SIG-M5 treated with dmso at 0.1 percent for 504 hours (cell line): ENCODE results near the gene TOP2B.
A peak's percentile ranks its signal among the peaks of the same experiment; 100 is the strongest.

Source experiments
- DNase-seq: peaks from one replicate; lab custom pipeline; 2025; ENCODE audit not compliant: unreplicated experiment; lab: John Stamatoyannopoulos, UW

Gene TOP2B

DNA sequence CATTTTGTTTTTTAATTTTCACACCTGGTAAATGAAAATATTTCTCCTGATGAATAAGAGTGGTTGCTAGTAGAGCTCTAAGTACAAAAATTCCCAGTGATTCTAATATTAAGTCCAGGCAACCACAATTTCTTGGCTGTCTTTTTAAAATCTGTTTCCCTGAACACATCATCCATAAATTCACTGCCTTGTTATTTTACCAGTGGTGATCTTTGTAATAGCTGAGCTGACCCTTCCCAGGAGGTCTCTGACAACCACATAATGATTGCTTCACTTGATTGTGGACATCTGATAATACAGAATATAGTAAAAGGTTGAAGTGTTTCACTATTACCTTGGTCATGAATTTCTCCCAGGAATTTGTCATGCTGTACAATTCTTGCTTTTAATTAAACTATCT is 13.9 kb upstream of the TOP2B start:
- no peak for DNase-seq

DNA sequence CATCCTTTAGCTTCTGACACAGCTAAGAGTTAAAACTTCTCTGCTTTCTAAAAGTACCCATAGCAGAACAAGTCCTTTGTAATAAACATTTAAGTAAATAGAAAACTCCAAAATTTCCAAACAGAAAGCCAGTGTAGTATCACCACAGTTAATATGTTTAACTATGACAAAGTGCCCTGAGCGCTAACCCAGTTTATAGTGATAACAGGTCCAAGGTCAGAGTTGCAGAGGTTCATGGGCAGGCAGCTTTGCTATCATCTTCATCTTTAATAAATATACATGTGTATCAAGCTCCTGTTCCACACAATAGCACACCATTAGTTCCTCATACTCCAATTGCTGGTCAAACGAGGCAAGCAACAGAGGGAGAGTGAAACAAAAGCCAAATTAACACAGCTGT is 12.4 kb upstream of the TOP2B start:
- no peak for DNase-seq

DNA sequence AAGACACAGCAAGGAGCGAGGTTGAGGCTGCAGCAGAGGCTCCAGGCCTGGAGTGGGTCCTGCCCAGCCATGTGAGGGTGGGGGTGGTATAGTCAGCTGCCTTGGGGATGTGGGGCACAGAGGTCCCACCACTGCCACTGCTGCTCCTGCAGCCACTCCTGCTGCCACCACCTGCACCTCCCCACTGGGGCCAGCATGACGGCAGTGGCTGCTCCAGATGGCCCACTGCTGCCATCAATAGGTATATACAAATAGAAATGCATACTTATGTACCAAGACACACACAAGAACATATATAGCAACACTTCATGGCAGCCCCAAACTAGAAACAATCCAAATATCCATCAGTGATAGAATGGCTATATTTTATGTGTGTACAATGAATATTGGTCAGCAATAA is 10.0 kb upstream of the TOP2B start:
- DNase-seq, result no peak

DNA sequence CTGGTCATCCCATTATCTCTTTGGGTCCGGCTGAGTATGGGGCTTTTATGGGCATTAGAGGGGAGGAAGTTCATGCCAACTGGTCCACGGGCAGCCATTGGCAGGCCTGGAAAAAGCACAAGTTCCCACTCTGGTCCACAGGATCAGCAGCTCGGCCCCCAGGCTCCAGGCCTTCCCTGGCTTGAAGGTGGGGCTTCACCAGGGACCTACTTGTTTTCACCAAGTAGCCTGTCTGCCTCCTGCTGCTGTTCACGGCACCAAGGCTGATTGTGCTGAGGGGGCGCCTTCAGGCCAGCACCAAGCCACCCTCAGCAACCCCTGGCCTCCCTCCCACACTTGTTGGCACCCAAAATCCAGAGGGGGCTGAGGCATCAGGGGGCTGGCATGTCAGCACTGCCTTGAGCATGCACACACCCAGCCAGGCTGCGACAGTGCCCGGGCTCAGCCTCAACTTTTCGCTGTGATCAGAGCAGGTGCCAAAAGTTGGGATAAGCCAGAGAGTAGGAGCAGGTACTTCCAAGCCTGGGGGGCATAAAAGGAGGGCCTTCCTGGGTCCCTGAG is 9.1 kb upstream of the TOP2B start:
- DNase-seq, result no peak

DNA sequence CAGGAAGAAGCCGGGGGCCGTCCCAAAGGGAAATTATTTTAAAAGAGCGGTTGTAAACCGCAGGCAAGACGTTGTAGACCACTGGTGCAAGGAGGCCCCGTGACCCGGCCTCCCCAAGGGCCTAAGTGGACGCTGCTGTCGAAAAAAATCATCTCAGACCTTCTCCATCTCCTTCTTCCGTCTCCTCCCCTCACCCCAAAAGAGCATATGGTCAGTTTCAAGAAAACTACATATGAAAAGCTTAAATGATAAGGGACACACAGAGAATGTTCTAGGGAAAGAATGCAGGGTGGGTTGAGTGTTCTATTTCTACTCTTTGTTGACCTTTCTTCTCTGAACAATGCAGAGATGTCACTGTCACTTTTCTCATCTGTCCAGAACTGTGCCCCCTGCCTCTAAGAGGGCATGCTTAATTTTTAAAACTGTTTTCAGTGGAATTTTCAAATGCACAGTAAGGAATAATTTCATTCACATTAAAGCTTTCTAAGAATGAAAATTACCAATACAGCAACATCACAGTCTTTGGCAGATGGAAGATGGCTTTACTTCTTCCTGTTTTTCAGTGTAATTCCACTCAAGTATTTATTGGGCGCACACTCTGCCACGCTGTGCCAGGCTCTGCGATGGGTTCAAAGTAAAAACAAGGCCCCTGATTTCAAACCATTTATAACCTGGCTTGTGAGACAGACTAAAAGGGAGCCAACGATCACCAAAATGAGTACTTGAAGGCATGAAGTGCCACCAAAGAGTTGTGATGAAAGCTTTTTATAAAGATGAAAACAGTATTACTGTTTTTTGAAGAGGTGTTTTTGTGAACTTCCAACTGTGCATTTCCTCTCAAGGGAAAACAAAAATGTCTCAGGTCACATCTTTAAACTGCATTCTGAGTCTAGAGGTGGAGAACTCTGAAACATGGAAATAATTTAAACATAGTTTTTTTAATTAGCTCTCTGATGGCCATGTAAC is 891 bp upstream of the TOP2B start:
- peak; percentile 84 for DNase-seq

DNA sequence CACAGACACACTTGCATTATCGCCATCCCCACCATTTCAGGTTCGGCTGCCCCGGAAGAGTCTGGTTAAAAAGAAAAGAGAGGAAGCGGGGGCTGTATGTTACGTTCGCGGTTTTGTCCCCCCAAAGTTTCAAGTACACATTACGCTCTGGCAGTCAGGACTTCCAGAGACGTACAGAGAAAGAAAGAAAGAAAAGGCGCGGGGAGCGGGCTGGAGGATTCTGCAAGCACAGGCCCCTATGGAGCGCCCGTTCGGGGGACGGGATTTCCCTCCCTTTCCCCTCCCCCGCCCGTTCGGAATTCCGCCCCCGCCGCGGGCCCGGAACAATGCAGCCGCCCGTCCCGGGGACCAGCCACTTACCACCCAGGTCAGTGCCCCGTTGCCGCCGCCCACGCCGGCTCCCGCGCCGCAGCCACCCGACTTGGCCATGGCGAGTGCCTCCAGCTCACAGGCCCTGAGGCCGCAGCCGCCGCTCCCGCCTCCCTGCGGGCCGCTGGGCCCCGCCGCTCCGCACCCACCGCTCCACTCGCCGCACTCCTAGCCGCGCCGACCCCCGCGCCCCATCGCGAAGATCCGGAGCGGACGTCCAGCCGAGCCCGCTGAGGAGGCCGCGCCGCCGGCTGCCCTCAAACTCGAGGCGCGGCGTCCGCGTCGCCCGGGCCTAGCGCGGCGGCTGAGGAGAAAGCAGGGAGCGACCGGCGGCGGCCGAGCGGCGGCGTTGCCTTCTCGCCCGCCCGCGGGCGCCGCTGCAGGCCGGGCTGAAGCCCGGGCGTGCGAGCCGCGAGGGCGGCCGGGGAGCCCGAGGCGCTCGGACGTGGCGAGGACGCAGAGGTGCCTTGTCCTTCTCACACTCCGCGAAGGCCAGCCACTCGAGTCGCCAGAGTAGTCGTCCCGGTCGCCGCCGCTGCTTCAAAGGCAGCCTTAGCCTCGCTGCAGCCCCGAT is 567 bp downstream of the TOP2B start:
- peak; percentile 63 for DNase-seq

DNA sequence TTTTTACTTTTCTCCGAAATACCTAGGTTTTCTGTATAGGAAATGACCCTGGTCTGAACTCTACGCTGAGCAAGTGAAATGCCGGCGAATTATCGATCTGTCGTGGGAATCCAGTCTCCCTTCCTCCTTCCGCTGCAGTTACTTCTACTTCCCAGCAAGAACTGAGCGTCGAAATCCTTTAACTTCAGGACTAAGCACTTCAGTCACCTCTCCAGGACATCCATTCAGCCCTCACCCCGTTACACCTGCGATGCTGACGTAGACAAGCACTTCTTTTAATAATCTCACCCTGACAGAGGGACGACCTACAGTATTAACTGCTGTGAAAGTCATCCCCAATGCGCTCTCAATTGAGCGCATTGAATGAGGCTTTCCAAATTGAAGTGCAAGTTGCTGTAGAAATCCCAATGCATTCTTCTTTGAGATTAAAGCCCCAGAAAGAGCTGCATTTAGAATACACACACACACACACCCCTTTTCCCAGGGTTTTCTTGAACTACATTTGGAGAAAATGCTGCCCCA is 1.3 kb downstream of the TOP2B start:
- peak; percentile 81 for DNase-seq

DNA sequence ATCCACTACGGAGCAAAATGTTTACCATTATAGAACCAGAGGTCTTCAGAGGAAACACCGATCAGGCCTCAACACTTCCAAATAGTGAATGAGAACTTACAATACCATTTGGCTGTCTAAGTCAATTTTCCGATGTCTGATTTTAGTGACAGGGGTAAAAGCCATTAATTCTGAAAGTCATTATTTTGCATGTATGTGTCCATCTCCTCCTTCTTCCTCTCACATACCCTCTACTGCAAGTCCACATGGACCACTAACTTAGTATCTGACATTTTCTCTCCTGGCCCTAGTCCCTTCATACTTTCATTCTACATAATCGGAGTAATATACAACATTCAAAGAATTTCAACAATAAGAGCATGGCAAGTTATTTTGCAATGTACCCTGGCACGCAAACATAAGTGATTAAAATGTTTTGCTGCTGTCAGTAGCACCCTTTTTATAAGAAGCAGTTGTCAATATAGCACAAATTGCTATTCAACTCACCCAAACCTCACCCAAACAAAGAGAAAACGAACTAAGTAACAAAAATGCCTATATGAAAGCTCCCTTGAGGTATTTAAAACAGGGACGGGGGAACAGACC is 1.9 kb downstream of the TOP2B start:
- no peak for DNase-seq

DNA sequence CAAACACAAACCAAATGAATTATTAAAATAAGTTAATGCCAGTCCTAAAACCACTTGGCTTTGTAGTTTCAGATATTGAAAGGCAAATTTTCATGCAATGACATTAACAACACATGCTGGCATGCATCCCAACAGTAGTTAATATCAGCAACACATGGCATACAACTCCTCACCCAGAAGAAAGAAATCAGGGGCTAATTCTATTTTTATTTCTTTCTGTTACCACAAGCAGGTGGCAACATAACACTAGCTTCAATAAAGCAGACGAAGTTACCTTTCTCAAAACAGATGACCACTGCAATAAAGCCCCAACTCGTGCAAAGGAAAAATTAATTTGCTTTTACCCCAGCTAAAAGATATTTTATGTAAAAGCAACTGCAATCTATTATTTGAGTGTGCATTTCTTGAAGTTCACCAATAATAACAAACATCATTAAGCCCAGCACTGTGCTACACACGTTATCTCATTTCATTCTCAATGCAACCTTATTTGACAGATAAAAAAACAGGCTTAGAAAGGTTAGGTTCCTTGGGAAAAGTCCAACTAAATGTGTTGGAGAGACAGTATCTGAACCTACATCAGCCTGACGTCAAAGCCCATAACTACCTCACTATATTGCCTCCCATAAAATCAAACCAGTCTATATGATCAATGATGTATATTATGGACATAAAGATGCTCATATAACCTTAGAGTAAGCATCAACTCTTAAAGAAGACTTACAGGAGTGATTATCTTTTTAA is 2.8 kb downstream of the TOP2B start:
- no peak for DNase-seq

DNA sequence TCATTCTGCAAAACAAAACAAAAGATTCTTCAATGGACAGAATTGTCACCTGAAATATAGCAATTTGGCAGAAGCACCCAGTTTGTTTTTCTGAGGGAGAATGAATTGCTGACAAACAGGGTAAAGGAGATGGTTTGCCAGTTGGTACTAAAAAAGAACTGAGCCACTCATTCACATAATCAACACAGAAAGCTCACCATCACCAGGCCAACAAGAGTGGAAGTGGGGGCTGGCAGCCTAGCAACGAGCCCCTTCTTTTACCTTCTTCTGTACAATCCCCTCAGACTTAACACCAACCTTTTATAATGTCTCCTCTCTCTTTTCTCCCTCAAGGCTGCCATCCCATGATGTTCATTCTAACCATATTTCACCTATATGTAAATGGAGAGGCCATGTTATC is 5.9 kb downstream of the TOP2B start:
- no peak for DNase-seq

DNA sequence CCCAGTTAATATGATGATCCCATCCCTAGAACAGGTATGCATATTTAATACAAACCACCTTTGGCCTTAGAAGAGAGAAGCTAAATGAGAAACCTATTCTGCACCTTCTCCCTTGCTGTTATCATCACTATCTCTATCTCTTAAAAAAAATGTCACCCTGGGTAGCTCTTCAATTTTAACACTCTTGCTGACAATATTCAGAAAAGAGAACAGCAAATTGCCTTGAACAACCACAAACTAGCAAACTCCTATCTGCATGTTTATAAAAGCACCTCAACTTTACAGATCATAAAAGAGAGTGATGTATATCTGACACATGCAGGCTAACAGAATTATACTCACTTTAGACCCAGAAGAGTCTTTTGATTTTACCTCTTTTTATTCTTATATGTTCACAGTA is 7.4 kb downstream of the TOP2B start:
- DNase-seq, result no peak

DNA sequence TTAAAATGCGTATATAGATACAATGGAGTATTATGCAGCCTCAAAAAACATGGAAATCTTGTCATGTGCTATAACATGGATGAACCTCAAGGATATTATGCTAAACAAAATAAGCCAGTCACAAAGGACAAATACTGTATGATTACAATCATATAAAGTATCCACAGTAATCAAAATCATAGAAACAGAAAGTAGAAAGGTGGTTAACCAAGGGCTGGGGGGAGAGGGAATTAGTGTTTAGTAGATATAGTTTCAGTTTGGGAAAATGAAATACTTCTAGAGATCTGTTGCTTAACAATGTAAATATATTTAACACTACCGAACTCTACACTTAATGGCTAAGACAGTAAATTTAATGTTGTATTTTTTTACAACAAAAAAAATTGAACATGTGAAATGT is 9.0 kb downstream of the TOP2B start:
- no peak for DNase-seq

DNA sequence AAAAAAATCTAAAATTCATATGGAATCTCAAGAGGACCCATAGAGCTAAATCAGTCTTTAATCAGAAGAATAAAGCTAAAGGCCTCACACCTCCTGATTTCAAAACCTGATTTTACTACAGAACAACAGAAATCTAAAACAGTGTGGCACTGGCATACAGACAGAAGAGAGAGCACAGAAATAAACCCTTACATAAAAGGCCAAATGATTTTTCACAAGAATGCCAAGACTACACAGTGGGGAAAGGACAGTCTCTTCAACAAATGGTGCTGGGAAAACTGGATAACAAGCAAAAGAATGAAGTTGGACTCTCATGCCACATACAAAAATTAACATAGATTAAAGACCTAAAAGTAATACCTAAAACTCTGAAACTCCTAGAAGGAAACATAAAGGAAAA is 10.1 kb downstream of the TOP2B start:
- no peak for DNase-seq

DNA sequence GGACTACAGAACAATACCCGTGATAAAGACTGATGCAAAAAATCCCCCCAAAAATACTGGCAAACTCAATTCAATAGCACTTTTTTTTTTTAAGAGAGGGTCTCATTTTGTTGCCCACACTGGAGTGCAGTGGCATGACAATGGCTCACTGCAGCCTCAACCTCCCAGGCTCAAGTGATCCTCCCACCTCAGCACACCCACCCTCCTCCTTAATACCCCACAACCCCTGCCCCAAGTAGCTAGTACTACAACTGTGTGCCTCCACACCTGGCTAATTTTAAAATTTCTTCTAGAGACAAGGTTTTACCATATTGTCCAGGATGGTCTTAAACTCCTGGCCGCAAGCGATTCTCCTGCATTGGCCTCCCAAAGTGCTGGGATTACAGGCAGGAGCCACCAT is 11.4 kb downstream of the TOP2B start:
- no peak for DNase-seq

DNA sequence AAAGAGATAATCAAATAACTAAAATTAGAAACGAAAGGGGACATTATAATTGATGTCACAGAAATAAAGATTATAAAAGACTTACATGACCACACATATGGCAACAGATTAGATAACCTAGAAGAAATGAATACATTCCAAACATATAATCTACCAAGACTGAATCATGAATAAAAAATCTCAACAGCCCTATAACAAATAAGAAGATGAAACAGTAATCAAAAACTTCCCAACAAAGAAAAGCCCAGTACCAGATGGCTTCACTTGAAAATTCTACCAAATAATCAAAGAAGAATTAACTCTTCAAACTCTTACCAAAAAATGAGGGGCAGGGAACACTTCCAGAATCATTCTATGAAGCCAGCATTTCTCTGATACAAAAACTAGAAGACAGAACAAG is 11.8 kb downstream of the TOP2B start:
- no peak for DNase-seq

DNA sequence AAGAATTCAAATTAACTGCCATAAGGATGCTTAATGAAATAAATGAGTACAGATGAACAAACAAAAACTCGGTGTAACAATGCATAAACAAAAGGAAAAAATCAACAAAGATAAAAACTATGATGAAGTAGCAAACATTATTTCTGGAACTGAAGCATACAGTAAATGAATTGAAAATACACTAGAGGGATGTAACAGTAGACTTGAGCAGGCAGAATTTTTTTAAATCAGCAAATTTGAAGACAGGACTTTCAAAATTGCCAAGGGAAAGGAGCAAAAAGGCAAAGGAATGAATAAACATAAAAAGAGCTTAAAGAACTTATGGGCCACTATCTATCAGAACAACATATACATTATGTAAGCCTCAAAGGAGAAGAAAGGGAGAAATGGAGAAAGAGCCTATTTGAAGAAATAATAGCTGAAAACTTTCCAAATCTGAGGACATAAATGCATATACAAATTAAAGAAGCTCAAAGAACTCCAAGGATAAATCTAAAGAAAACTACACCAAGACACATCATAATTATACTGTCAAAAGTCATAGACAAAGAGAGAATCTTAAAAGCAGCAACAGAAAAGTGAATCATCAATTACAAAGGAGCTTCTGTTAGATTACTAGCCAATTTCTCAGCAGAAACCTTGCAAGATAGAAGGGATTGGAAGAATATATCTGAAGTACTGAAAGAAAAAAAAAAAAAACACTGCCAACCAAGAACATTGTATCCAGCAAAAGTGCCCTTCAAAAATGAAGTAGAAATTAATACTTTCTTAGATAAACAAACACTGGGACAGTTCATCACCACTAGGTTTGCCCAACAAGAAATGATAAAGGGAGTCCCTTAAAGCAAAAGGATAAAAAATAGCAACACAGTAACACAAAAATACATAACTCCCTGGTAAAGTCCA is 15.5 kb downstream of the TOP2B start:
- DNase-seq, result no peak

DNA sequence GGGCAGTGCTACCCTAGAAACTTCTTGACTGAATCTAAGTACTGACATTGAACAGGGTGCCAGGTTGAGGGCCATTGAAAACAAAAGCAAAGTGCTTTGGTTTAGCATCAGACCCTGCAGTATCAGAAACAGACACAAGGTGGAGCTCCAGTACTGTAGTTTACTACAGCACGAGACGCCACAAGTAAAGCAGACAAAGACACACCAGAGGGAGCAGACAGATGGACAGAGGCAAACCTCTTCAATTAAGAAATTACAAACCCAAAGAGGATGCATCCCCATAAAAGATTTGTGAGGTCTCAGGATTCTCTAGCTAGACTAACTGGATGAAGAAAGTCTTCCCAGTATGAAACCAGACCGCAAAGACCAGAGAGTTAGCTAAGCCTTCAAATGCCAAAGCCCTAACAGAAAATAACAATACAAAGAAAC is 16.6 kb downstream of the TOP2B start:
- DNase-seq, result peak; percentile 89

DNA sequence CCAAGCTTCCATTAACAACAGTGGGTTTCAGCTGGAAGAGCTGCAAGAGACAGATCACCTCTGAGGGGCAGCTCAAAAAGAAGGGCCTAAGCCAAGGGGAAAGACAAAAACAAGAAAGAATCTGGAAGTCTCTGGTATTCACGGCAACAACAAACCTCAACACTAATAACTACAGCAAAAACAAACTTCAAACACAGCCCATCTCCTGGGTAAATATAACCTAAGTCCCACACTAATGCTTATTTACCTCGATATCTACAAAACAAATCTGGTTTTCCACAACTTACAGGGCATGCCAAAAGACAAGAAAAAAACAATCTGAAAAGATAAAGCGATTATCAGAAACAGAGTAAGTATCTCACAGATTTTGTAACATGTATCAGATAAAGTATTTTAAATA is 29.7 kb downstream of the TOP2B start:
- no peak for DNase-seq

DNA sequence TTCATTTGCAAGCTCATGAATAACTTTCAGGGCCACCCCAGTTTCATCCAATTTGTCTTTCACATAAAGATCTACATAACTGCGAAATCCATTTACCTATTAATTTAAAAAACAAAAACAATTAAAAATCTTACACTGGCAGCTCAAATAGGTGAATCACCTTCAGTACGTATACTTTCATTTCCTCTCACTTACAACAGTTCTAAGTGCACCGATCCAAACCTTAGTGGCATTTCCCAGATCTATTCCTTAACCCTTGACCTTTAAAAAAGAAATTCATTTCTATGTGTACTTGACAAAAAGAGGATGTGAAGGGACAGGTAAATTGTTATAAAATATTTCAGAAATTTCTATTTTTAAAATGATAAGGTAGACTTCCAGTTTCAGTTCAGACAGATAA is 30.8 kb downstream of the TOP2B start:
- no peak for DNase-seq
